Nucleus accumbens (tissue), 56 donors: ENCODE measurements around the gene CFHR4.
"Not testable (repeated sequence)": the region's sequence is repeated elsewhere in the genome, so short reads cannot be mapped to it uniquely, and the experiment has no call there.

ENCODE experiments used
- DNase-seq, 56 donors: peaks; one replicate each; lab custom pipeline; 2025; lab: John Stamatoyannopoulos, UW

CFHR4 gene

DNA sequence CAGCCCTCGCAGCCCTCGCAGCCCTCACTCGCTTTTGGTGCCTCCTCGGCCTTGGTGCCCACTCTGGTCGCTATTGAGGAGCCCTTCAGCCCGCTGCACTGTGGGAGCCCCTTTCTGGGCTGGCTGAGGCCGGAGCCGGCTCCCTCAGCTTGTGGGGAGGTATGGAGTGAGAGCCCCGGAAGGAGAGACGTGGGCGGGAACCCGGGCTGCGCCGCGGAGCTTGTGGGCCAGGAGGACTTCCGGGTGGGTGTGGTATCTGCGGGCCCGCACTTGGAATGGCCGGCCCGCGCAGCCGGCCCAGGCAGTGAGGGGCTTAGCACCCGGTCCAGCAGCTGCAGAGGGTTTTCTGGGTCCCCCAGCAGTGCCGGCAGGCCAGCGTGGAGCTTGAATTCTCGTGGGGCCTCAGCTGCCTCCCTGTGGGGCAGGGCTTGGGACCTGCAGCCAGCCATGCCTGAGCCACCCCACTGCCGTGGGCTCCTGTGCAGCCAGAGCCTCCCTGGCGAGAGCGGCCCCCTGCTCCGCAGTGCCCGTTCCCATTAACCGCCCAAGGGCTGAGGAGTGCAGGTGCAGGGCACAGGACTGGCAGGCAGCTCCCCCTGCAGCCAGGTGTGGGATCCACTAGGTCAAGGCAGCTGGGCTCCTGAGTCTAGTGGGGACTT is 45.8 kb downstream of the CFHR4 start:
- DNase-seq = no peak

DNA sequence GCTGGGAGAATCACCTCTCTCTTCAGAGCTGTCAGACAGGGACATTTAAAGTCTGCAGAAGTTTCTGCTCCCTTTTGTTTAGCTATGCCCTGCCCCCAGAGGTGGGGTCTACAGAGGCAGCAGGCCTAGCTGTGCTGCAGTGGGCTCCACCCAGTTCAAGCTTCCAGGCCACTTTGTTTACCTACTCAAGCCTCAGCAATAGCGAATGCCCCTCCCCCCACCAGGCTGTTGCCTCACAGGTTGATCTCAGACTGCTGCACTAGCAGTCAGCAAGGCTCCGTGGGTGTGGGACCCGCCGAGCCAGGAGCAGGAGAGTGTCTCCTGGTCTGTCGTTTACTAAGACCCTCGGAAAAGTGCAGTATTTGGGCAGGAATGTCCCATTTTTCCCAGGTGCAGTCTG is 53.6 kb downstream of the CFHR4 start:
- DNase-seq = not testable (repeated sequence)

DNA sequence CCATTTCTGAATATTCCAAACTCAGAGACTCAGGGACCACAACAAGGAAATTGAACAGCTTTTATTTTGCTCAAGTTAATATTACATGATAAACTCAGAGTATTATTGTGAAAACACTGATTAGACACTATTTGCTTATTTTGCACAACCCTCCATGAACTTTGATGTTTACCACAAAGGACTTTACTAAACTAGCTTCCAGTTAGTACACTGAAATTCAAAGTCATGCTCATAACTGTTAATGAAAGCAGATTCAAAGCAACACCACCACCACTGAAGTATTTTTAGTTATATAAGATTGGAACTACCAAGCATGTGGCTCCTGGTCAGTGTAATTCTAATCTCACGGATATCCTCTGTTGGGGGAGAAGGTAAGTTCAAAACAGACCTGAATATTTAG is 55.7 kb downstream of the CFHR4 start, which contains the start of gene CFHR2:
CFHR2 (plus strand) TSS at position 171 of the 400 bp plus-strand sequence; CDS start at position 314, 143 bp downstream.
- DNase-seq = not testable (repeated sequence)

DNA sequence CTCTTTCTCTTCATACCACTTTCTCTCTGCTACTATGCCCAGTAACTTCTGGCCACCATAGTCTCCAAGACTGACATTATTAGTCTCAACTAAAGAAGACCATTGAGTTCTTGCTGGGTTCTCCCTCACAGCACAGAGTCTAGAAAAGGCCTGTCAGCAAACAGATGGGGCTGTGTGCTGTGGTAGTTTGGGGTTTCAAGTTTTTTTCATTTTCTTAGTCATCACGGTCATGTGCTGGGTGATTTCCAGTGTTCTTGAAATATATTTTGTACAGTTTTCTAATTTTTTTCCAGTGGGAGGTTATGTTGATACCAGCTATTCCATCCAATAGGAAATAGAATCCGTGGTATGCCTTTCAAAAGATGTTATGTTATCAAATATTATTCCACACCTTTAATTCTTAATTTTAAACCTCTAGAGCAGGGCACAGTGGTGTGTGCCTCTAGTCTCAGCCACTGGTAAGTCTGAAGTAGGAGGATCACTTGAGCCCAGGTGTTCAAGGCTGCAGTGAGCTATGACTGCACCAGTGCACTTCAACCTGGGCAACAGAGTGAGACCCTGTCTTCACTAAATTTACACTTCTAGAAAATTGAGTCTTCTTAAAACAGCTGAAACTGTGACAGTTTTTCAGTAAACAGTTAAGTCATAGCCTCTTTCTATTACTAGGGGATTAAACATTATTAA is 64.0 kb downstream of the CFHR4 start:
- DNase-seq = no peak

DNA sequence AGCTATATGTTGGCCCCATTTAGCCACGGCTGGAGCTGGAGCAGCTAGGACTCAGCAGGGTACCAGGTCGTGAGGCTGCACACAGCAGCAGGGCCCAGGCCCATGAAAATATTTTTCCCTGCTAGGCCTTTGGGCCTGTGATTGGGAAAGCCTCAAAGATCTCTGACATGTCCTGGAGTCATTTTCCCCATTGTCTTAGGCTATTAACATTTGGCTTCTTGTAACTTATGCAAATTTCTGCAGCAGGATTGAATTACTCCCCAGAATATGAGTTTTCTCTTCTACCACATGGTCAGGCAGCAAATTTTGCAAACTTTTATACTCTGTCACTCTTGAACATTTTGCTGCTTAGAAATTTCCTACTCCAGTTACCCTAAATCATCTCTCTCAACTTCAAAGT is 66.9 kb downstream of the CFHR4 start:
- DNase-seq = no peak

DNA sequence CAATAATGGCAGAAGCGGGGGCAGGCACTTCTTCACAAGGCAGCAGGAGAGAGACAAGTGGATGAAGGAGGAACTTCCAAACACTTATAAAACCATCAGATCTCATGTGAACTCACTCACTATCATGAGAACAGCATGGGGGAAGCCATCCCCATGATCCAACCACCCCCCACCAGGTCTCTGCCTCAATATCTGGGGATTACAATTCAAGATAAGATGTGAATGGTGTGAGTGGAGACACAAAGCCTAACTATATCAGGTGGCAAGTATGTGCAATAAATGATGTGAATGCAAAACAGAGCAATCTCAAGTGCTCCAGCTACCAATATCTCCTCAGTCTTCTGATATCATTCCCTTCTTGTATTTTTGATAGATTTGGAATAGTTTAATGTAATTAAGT is 68.1 kb downstream of the CFHR4 start:
- no peak for DNase-seq

DNA sequence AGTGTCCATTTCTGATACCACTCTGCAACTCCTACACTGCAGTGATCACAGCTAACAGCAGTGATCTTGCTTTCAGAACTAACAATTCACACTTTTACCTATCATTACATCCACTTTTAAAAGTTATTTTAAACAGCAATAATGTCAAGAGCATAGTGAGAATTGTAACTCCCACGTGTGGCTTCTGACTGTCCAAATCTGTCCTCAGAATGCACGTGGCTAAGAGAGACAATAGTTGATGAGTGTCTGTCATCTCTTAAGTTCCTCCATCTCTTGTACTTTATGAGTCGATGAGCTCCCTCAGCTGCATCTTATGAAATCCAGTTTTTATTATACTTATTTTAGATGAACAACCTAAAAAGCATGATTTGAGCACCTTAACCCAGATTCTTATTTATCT is 73.0 kb downstream of the CFHR4 start:
- DNase-seq = no peak
